ENCODE data around the gene ZDHHC13. TPM values are rescaled to one million over a fixed set of nuclear protein-coding genes. Genes with fewer than 3 reads are reported as not detected.

Gene ZDHHC13
- total and polyA plus RNA-seq, 9 of the 15 experiments (the other 6 are each of a cell fraction or from before 2014, with no cell fraction given), result 4.7 to 18.6 (median 10.0) TPM

GRCh38 chr11:19218786-19219460 is 102.0 kb downstream of the ZDHHC13 start:
- DNase-seq (ENCODE audit: extremely low read depth in 1 of 4, low spot score in 3 of 4), result peak in 2 of 4 experiments; percentile 24 to 31
- peaks cover 23 to 24% of the 10 kb centered on the region in 2 experiments for H3K27me3 ChIP-seq (ENCODE audit: control insufficient read depth in 2 of 2, insufficient read depth in 2 of 2, low read length in 2 of 2)
- no TSS peak for BruUV-seq (replicated peaks)
- 33% methylated on average over 14 of the region's 15 CpGs for WGBS (ENCODE audit: insufficient coverage, low coverage, missing lambda C conversion rate)
- CTCF ChIA-PET (ENCODE audit: low intra/inter-chr PET ratio), result no interaction called here
- in situ Hi-C loops (cut with MboI), result no loop called here
- peaks cover 6% of the 10 kb centered on the region; the same call in 2 of the 3 replicates for H3K36me3 ChIP-seq (ENCODE audit: control insufficient read depth, insufficient read depth, low read length)
- H3K4me1 ChIP-seq (replicated peaks in 1 of 2; ENCODE audit: control insufficient read depth in 2 of 2, insufficient read depth in 2 of 2, low read length in 2 of 2), result peaks cover 0 to 4% of the 10 kb centered on the region in 2 experiments; a peak in 3 of 5 replicates
- H3K4me3 ChIP-seq, result no peak overlapping the region
- no peak overlapping the region for H3K9ac ChIP-seq (ENCODE audit: insufficient read depth in 1 of 2, low read depth in 2 of 2, low read length in 2 of 2)
- ATAC-seq, result peak; percentile 82
- H3K27ac ChIP-seq (ENCODE audit: extremely low read depth, low read depth, low read length), result no peak overlapping the region
- no peak overlapping the region for H3K4me2 ChIP-seq (ENCODE audit: insufficient read depth, low read length)
- intact Hi-C loops (cut with micrococcal nuclease), result loop anchor here (10.0 kb wide), 1 partner anchor 144 kb away; no protein-coding TSS in a partner anchor
- H3K79me2 ChIP-seq (ENCODE audit: control insufficient read depth, insufficient read depth, low read length), result no peaks in the 10 kb centered on the region
- POLR2A ChIA-PET, result interaction anchor here (0.8 to 1.4 kb wide), 3 partner anchors 9 to 21 kb away, joined by 3 read pairs; no protein-coding TSS in a partner anchor
- H4K20me1 ChIP-seq (replicated peaks; ENCODE audit: control insufficient read depth, insufficient read depth, low read length), result no peaks in the 10 kb centered on the region
- H3K9me3 ChIP-seq (replicated peaks; ENCODE audit: control insufficient read depth, insufficient read depth, low read depth, low read length), result no peaks in the 10 kb centered on the region
- no peaks in the 10 kb centered on the region for H3K9me1 ChIP-seq (ENCODE audit: control insufficient read depth, insufficient read depth, low read length)
- 0 out of 2 replicates have a peak overlapping the region, but pooled peaks have one; percentile 3 for H2AFZ ChIP-seq (ENCODE audit: low read depth, low read length)
- no peak for FAIRE-seq
- no peak for TF ChIP-seq KAT2B (IDR thresholded peaks at IDR 0.05; ENCODE audit: low read depth, low read length)
- no peak for TF ChIP-seq CBX1 (IDR thresholded peaks at IDR 0.05; ENCODE audit: low read depth)
- TF ChIP-seq, protein P1, sequence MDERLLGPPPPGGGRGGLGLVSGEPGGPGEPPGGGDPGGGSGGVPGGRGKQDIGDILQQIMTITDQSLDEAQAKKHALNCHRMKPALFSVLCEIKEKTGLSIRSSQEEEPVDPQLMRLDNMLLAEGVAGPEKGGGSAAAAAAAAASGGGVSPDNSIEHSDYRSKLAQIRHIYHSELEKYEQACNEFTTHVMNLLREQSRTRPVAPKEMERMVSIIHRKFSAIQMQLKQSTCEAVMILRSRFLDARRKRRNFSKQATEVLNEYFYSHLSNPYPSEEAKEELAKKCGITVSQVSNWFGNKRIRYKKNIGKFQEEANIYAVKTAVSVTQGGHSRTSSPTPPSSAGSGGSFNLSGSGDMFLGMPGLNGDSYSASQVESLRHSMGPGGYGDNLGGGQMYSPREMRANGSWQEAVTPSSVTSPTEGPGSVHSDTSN (CRISPR knock-in tag; IDR thresholded peaks at IDR 0.05; ENCODE audit: low read depth), result no peak
- TF ChIP-seq, protein P1 (tag; conservative IDR thresholded peaks at IDR 0.05; ENCODE audit: low read depth), result 0 out of 2 replicates have a peak, but pooled peaks have one; percentile 9
- no peak for TF ChIP-seq CEBPG (CRISPR knock-in tag; IDR thresholded peaks at IDR 0.05)
- peak; percentile 82 to 86 for TF ChIP-seq CEBPG (tag; conservative IDR thresholded peaks at IDR 0.05 in 1 of 2, IDR thresholded peaks at IDR 0.05 in 1 of 2)
- TF ChIP-seq ZNF395 (CRISPR knock-in tag; IDR thresholded peaks at IDR 0.05), result no peak
- peak; percentile 43; the same call in 1 of the 2 replicates for TF ChIP-seq ATF7 (IDR thresholded peaks at IDR 0.05)
- TF ChIP-seq HNRNPUL1 (IDR thresholded peaks at IDR 0.05; ENCODE audit: low read length), result no peak
- TF ChIP-seq, protein P2, sequence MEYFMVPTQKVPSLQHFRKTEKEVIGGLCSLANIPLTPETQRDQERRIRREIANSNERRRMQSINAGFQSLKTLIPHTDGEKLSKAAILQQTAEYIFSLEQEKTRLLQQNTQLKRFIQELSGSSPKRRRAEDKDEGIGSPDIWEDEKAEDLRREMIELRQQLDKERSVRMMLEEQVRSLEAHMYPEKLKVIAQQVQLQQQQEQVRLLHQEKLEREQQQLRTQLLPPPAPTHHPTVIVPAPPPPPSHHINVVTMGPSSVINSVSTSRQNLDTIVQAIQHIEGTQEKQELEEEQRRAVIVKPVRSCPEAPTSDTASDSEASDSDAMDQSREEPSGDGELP (CRISPR knock-in tag; IDR thresholded peaks at IDR 0.05; ENCODE audit: borderline replicate concordance), result peak; percentile 48; the same call in 1 of the 2 replicates
- TF ChIP-seq SIN3B (IDR thresholded peaks at IDR 0.05; ENCODE audit: low read depth), result no peak
- peak; percentile 73 for TF ChIP-seq CEBPB (tag; IDR thresholded peaks at IDR 0.05)
- TF ChIP-seq ID3 (CRISPR knock-in tag; IDR thresholded peaks at IDR 0.05), result no peak
- no peak for TF ChIP-seq ID3 (tag; IDR thresholded peaks at IDR 0.05)
- peak; percentile 28 for TF ChIP-seq NFIC (IDR thresholded peaks at IDR 0.05)
- TF ChIP-seq CREB1 (IDR thresholded peaks at IDR 0.05), result no peak
- 0 out of 2 replicates have a peak, but pooled peaks have one; percentile 25 for TF ChIP-seq CREB1 (CRISPR knock-in tag; IDR thresholded peaks at IDR 0.05)
- no peak for TF ChIP-seq ELF1 (tag; IDR thresholded peaks at IDR 0.05)

All from K562 (cell line).